ENCODE measurements around the gene KIF26B.

Gene KIF26B

DNA sequence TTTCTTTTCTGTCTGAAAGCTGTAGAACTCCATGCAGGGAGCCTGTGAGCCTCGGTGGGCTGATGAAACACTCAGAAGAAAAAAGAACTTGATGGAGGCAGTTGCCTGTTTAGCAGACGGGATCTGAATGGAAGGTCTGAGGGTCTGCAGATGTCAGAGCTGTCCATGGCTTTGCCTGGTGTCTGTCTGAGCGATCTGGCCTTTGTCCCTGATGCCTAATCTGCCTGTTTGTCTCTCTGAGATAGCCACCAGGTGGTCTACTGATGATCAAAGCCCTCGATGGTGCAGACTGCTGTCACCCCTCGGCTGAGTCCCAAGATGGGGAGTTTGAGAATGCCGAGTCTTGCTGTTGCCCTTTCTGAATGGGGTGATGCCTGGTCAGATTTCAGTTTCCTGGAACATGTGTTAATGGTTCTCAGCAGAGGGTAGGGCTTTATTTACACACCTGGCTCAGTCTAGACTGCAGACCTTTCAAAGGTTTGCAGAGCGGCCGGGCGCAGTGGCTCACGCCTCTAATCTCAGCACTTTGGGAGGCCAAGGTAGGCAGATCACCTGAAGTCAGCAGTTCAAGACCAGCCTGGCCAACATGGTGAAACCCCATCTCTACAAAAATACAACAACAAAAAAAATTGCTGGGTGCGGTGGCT lies 90.4 kb downstream of the KIF26B start:
- no peak for DNase-seq

DNA sequence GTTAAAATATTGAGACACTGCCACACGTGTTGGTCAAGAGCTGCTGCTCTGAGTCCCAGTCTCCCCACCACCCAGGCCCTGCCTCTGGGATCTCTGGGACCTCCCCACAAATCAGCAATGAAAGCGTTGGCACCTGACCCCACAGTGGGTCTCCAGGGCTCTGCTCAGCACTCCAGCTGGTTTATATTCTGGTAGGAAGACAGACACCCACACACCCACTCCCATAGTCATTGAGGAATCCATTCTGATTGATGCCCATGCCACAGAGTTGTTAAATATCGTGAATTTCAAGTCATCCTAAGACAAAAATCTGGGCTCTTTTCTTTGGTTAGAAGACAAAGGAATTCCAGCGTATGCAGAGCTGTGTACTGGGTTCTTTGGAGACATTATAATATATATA lies 91.6 kb downstream of the KIF26B start:
- no peak for DNase-seq

DNA sequence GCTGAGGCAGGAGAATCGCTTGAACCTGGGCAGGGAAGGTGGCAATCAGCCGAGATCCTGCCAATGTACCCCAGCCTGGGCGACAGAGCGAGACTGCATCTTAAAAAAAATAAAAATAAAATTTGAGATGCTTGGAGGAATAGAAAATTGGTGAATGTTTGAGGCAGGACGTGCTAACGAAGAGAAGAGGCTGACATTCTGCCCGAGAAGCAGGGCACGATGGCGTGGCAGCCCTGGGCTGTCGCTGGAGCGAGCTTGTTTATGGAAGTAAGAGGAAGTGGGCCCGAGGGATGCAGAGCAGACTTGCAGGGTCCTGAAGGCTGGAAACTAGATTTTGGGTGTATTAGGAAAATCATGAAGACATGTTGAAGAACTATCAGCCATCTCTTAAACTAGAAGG lies 92.6 kb downstream of the KIF26B start:
- no peak for DNase-seq

DNA sequence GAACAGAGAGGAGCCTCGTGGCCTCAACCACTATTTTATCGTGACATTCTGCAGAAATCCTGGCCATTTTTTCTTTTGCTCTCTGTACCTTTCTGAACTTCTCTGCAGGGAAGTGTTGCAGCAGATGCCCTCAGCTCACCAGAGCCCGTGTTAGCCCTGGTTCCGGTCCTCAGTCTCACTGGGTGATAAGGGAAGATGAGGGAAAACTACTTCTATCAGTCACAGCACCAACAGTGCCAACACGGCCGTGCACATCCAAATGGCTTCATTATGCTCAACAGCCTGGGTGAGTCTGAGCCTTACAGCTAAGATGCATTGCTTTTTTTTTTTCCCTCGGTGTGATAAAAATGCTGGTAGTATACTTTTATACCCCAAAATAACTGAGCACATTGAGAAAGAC lies 93.0 kb downstream of the KIF26B start:
- DNase-seq, result no peak

DNA sequence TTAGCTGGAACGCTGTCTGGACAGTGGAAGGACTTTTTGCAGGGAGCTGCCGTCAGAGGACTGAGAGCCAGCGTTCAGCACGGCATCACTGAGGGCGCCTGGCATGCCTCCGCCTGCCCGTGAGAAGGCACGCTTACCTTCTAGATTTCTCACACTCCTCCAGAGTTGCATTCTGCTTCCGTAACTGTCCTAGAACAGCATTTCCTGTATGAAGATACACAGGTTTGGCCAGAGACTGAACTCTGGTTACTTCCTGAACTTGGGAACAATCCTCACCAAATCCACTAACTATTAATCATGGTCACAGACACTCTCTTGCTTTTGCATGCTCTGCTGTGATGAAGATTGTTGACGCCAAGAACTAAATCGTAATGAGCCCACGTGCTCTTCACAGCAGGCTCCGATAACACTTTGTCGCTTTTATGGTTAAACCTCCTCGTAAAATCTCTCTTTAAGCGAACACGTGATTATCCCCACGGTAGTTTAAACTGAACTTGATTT lies 93.5 kb downstream of the KIF26B start:
- DNase-seq, result no peak

DNA sequence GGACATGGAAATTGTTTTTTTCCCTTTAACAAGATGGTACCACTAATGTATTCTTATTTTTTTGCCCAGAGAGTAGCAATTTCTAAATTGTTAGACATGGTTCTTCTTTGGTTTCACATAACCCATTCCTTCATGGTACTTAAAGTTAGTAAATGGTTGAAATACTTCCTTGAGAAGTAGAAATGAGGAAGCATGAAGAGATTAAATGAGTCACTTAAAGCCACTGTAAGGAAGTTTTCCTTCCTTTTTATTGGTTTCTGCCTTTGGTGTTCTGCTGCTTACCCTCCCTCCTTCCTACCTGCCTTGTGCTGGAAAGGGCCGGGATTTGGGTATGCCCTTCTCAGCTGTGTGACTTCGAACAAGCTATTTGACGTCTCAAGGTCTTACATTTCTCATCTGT lies 101.0 kb downstream of the KIF26B start:
- DNase-seq, result no peak

DNA sequence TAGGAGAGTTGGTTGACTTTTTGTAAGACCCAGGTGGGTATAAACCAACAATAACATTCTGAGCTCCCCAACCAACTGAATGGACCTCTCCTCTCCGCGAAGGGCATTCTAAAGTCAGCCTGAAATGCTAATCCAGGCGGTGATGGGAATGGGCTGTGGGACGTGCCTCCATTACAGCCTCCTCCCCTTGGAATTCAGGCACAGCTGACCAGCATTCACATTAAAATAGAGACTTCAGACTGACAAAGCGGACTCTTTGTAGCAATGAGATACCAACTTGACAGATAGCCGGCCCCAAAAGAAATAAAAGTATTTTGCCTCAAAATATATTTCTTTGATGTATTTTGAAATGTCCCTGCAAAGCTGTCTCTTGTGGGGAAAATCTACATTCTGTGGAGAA lies 101.7 kb downstream of the KIF26B start:
- no peak for DNase-seq

DNA sequence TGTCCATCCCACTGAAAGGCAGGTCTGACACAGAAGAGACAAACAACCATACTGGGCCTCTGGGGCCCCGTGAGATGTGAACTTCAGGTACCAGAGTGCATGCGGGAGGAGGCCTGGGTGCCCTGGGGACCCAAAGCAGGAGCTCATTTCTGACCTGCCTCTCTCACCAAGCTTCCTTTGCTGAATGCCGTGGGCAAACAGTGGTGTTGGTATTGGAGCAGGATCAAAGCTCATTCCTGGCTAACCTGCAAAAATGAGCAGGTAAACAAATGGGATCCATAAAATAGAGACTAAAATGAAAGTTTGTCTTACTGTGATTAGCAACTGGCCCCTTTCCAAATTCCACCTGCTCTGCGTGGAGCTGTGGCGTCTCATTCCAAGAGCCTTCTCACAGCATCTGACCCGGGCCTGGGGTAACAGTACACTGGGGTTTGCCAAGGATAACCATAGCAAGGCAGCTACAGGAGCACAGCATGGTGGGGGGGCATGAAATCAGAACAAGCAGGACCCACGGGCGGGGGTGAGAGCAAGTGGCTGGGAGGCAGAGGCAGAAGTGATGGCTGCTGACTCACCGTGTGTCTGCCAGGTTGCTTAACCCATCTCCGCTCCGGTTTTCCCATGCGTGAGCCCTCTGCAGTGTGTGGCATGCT lies 103.6 kb downstream of the KIF26B start:
- DNase-seq, result no peak

DNA sequence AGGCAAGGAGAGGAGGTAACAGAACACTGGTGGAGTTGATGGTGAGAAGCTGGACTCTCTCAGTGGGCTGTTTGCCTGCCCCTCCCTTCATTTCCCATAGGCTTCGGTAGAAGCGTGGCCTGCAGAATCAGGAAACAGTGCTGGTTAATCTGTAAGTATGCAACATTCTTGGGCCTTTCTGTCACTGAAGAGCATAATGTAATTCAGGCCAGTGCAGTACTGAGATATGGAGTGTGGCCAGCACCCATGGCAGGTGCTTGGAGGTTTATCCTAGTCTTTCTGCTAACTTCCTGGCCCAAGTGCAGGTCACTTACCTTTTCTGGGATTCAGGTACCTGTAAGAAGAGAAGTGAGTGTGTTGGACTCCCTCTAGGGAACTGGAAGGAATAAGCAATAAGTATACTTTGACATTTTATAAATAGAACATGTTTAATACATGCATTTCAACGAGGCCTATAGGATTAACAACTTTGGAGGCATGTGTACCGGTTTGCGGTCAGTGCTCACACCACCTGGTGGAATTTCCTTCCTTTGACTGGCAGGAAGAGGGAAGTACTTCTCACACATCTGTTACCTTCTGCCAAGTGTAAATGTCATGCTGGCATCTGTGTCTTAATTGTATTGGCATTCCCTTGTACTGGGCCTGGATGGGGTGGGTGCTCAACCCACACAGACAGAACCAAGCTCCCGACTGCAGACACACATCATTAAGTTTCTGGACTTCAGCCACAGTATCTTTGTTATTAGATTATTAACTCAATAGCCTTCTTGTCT lies 105.5 kb downstream of the KIF26B start:
- DNase-seq, result no peak

DNA sequence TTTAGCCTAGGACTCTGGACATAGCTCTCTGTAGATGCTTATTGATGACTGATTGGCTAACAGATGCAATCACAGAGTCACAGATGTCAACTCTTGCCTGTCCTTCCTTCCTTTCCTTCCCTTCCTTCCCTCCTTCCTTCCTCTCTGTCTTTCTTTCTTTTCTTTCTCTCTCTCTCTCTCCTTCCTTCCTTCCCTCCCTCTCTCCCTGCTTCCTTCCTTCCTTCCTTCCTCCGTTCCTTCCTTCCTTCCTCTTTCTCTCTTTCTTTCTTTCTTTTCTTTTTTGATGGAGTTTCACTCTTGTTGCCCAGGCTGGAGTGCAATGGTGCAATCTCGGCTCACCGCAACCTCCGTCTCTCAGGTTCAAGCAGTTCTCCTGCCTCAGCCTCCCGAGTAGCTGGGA lies 106.1 kb downstream of the KIF26B start:
- DNase-seq, result no peak

DNA sequence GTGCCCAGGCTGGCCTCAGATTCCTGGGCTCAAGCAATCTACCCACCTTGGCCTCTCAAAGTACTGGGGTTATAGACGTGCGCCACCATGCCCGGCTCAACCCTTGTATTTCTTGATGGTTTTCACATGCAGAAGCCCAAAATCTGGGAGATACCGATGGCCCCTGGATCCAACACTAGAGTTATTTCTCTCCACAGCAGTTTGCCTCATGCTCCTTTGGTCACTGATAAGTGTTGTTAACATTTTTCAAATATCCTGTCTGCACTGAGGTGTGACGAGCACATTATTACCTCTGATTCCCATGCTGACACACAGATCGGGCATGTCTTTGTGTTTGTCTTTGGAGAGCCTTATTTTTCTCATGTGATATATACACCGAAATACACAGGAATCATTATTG lies 107.0 kb downstream of the KIF26B start:
- DNase-seq, result no peak

DNA sequence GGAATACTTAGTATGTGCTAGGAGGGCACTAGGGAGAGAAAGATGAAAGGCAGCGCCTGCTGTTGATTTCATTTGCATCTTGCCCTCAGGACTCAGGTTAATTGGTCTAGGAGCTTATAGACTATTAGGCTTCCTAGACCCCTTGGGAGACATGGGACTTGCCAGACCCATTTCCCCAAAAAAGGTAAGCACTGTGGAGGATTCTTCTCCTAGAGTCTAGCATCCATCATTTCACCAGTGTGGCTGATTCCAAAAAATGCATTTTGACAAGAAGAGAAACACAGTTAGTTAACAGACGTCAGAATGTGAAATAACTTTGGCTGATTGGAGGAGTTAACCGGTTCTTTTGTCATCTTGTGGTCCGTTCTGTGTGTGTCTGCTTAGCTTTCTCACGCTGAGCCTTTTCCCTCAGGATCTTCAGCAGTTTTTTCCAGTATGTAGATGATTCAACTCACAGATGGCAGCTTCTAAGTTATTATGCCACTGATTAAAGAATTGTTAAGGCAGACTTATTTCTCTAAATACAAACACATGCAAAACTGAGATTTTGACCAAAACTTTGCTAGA lies 108.8 kb downstream of the KIF26B start:
- no peak for DNase-seq

DNA sequence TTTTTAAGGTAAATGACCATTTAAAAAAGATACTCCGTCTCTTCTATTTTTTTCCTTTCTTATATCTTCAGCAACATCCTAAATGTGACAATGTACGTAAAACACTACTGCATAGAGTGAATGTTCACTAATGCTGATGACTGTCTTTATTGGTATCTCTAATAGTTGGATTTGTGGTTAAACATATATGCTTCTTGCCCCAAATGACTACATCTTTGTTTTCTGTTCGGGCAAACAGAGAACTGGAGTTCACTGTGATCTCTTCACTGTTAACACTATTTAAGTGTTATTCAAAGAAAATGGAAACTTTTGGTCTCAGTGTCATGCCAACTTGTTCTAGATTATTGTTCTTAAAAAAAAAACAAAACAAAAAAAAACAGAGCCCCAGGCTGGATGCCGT lies 109.4 kb downstream of the KIF26B start:
- no peak for DNase-seq

DNA sequence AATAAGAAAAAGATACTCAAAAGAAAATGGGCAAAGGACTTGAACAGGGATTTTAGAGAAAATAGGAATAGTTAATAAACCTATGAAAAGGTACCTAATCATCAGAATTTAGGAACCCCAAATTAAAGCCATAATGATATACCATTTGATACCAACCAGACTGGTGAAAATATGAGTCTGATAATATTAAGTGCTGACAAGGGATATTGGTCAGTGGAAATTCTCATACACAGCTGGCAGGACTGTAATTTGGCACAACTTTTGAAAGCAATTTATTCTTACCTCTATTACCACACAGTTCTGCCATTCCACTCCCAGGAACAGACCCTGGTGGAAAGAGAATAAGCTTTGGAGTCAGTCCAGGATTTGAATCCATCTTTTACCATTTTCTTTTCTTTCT lies 111.3 kb downstream of the KIF26B start:
- DNase-seq, result no peak

DNA sequence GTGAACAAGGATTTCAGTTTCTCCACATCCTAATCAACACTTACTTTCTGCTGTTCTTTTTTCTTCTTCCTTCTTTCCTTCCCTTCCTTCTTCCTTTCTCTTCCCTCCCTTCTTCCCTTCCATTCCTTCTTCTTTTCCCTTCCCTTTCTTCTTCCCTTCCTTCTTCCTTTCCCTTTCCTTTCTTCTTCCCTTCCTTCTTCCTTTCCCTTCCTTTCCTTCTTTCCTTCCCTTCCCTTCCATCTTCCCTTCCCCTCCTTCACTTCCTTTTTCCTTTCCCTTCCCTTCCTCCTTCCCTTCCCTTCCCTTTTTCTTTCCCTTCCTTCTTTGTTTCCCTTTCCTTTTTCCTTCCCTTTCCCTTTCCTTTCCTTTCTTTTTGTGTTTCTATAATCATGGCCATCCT lies 115.3 kb downstream of the KIF26B start:
- no peak for DNase-seq

DNA sequence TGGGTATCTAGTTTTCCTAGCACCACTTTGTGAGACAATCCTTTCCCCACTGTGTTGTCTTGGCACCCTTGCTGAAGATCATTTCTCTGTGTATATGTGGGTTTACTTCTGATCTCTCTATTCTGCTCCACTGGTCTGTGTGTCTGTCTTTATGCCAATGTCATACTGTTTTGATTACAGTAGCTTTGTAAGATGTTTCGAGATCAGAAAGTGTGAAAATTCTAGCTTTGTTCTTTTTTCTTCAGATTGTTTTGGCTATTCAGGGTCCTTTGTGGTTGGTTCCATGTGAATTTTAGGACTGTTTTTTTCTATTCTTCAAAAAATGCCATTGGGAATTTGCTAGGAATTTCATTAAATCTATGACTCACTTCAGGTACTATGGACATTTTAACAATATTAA lies 116.2 kb downstream of the KIF26B start:
- DNase-seq, result no peak

DNA sequence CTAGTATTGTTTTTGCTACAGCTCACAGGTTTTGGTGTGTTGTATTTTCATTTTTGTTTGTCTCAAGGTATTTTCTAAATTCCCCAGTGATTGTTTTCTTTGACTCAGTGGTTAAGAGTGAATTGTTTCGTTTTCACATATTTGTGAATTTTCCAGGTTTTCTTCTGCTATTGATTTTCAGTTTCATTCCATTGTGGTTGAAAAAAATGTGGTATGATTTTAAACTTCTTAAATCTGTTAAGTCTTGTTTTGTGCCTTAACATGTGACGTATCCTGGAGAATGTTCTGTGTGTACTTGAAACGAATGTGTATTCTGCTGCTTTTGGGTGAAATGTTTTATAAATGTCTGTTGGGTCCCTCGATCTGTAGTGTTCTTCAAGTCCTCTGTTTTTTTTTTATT lies 117.9 kb downstream of the KIF26B start:
- no peak for DNase-seq

DNA sequence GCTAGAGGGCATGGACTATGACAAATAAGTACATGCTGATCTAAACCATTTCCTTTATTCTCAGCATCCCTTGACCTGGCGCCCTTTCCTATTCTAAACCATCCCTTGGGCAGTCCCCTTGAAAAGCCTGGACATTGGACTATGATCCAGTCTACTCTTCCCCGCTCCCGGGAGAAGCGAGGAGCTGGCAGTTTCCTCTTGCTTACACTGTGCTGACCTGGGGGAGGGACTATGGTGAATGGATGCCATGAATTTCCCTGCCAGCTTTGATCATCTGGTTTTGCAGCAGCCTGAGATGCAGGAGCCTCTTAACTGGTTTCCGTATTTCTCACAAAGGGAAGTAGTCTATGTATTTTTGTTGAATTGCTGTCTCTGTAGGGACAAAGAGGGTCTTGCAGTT lies 121.7 kb downstream of the KIF26B start:
- DNase-seq, result no peak

DNA sequence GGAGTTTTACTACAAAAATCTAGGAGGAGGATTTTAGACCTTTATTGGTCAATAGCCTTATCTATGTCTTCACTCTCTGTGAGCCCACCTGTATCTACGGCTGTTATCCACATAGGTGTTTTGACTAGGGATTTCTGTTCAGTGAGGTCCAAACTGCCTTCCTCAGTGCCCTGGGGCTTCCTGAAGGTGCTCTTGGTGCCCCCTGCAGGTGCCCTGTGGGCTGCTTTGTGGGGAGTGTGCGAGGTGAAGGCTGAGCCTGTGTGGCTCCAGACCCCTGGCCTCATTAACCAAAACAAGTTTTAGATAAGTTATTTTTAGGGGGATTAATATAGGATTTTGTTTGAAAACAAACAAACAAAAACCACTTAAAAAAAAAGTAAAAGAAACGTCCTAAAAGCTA lies 122.5 kb downstream of the KIF26B start:
- DNase-seq, result no peak

DNA sequence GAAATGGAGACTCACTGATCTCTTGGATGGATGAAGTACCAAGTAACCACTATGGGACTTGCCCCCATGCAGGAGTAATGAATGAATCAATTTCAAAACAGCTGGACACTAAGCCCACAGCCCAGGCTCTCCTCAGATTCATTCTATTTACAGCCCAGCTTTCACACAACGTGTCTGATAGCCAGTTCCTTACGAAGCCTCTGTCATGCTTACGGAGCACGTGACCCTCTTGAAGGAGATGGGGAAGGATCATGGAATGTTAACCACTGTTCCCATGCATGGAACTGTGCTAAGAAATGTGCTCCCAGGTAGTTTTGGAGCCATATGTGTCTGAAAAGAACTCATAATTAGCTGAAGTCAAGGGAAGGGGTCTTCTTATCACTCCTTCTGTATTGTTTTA lies 124.1 kb downstream of the KIF26B start:
- no peak for DNase-seq

DNA sequence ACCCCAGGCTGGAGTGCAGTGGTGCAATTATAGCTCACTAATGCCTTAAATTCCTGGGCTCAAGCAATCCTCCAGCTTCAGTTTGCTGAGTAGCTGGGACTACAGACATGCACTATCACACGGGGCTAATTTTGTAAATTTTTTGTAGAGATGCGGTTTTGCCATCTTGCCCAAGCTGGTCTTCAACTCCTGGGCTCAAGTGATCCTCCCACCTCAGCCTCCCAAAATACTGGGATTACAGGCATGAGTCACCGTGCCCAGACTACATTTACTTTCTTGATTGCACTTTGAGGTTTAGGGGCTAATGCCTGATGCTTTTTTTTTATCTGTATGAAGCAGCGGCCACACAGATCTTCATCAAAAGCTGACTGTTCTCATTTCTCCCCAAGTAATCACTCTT lies 124.6 kb downstream of the KIF26B start:
- DNase-seq, result no peak

DNA sequence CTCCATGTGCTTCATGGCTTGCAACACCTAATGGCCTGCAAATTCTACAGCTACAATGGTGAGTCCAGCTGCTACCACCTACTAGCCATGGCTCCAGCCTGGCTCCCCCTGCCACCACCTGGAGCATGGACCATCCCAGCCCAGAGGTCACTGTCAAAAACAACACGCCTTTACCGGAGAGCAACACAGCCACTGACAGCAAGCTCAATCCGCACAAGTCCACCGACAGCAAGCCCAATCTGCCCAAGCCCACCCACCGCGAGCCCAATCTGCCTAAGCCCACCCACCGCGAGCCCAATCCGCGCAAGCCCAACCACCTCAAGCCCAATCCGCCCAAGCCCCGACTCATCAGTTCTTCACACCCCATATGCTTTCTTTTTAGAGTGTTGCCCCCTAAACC lies 128.2 kb downstream of the KIF26B start:
- no peak for DNase-seq

DNA sequence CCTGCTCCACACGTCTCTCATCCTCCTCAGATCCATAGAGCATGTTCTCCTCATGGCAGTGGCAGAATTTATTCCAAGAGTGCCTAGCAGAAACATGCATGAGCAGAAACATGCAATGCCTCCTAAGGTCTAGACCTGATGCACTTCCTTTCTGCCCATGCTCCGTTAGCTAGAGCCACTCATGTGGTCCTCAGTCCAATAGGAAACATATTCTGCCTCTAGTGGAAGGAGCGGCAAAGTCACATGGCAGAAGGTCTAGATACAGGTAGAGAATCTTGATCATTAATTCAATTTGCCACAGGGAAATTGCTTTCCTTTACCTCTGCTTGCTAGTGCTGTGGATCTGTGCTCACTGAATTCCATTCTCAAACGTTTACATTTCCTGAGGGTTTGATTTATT lies 130.4 kb downstream of the KIF26B start:
- DNase-seq, result no peak

DNA sequence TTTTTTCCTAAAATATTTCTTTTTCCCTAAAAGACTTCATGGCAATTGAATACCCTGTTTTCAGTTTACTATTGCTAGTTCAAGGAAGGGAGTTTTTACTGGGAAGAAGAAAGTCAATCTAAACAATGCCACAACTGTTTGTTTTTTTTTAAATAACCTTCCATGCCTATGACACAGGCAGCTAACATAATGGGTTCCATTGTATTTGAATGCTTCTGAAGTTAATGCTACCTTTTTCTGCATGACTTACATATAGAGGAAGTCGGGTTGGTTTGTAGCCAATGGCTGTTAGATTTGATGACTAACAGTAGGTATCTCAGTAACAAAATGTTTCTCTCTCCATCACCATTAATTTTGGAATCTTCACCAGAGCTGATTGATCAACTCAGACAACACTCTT lies 134.0 kb downstream of the KIF26B start:
- DNase-seq, result no peak

All from T-helper 2 cell (primary cell).